Measurements from ENCODE around the gene ASPSCR1. TPM values are rescaled to one million over a fixed set of nuclear protein-coding genes. Genes with fewer than 3 reads are reported as not detected.

The ASPSCR1 gene
- total and polyA plus RNA-seq, 10 donors = 20.2 to 58.8 (median 33.5) TPM

DNA sequence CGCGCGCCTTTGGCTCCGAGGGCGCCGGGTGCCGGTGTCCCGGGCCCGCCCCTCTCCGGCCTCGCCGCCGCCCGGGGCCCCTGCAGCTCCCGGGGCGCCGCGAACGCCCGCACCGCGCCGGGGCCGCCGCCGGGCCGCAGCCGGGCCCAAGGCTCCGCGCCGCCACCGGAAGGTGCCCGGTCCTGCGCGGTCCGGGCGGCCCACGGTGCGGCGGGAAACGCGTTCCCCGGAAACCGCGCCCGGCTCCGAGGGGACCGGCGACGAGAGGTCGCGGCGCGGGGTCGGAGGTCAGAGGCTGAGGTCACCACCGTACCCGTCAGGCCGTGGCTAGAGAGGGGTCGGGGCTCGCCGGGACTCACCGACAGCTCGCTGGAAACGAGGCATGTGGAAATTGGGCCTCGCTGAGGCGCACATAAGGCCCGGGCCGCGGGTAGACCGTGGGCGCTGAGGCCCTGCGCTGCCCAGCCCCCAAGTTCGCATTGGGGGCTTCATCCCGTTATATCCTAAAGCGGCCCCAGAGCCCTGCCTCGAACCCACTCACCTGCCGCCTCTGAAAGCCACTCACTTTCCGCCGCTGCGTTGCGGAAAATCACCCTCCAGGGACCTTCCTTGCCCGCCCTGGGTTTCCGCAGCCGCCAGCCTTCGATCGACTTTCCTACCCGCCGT lies 88.3 kb downstream of the ASPSCR1 start, which contains the start of gene DUS1L:
Gene DUS1L, minus strand, starts transcription at position 167 of the 666 bp plus-strand sequence. CDS start 745 bp downstream, outside the sequence.
- H3K9me3 ChIP-seq = no peaks in the 10 kb centered on the region
- TF ChIP-seq POLR2A (IDR thresholded peaks at IDR 0.05) (peak in 1 of 3 donors; percentile 98), POLR2AphosphoS5 (IDR thresholded peaks at IDR 0.05) (peak; percentile 84 to 91 (median 85))
- TF ChIP-seq, protein P1, sequence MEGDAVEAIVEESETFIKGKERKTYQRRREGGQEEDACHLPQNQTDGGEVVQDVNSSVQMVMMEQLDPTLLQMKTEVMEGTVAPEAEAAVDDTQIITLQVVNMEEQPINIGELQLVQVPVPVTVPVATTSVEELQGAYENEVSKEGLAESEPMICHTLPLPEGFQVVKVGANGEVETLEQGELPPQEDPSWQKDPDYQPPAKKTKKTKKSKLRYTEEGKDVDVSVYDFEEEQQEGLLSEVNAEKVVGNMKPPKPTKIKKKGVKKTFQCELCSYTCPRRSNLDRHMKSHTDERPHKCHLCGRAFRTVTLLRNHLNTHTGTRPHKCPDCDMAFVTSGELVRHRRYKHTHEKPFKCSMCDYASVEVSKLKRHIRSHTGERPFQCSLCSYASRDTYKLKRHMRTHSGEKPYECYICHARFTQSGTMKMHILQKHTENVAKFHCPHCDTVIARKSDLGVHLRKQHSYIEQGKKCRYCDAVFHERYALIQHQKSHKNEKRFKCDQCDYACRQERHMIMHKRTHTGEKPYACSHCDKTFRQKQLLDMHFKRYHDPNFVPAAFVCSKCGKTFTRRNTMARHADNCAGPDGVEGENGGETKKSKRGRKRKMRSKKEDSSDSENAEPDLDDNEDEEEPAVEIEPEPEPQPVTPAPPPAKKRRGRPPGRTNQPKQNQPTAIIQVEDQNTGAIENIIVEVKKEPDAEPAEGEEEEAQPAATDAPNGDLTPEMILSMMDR (IDR thresholded peaks at IDR 0.05 in 8 of 11, conservative IDR thresholded peaks at IDR 0.05 in 3 of 11) = no peak
- peak within 1 kb of the TSS; percentile 73 to 96 (median 91) for H3K4me3 ChIP-seq
- H3K36me3 ChIP-seq = peaks cover 0 to 34% (median 26%) of the 10 kb centered on the region in 6 donors
- peak; percentile 91 for DNase-seq
- 10 to 35% (median 10%) methylated on average over 24 to 88 of the region's 88 CpGs for WGBS, 5 donors
- H3K27ac ChIP-seq = peak within 1 kb of the TSS; percentile 84 to 94 (median 90)
- peaks cover 17 to 47% (median 34%) of the 10 kb centered on the region in 6 donors for H3K4me1 ChIP-seq
- H3K27me3 ChIP-seq (replicated peaks in 1 of 7) = no peaks in the 10 kb centered on the region
- intact Hi-C loops (cut with DNase I; ENCODE audit: low total_unique reads) = no loop called here

Other genes starting within 250 kb of the ASPSCR1 start
- under 1 TPM in 1 of 7 donors, not detected in 6; 0.37 TPM for gene GCGR, start 173.5 kb upstream of the ASPSCR1 start, total RNA-seq
- gene GCGR, start 173.5 kb upstream of the ASPSCR1 start, polyA plus RNA-seq = under 1 TPM; 0.06 to 0.15 (median 0.13) TPM
- gene MCRIP1, start 144.3 kb upstream of the ASPSCR1 start, total RNA-seq = 10 to 100 TPM; 47.5 to 71.3 (median 52.6) TPM
- gene MCRIP1, start 144.3 kb upstream of the ASPSCR1 start, polyA plus RNA-seq = 100 to 1,000 TPM in 2 of 3 donors, 10 to 100 TPM in 1; 75.9 to 182 (median 111) TPM
- gene PPP1R27, start 142.6 kb upstream of the ASPSCR1 start, total RNA-seq = not detected
- under 1 TPM in 2 of 3 donors, not detected in 1; 0.09 to 0.39 TPM for gene PPP1R27, start 142.6 kb upstream of the ASPSCR1 start, polyA plus RNA-seq
- 1,000 to 10,000 TPM in 3 of 7 donors, 100 to 1,000 TPM in 4; 561 to 1,208 (median 823) TPM for gene P4HB, start 117.1 kb upstream of the ASPSCR1 start, total RNA-seq
- 100 to 1,000 TPM; 161 to 366 (median 188) TPM for gene P4HB, start 117.1 kb upstream of the ASPSCR1 start, polyA plus RNA-seq
- 100 to 1,000 TPM; 155 to 392 (median 293) TPM for gene ARHGDIA, start 106.3 kb upstream of the ASPSCR1 start, total RNA-seq
- gene ARHGDIA, start 106.3 kb upstream of the ASPSCR1 start, polyA plus RNA-seq = 100 to 1,000 TPM; 131 to 261 (median 137) TPM
- gene ALYREF, start 86.0 kb upstream of the ASPSCR1 start, total RNA-seq = 10 to 100 TPM; 31.5 to 70.0 (median 50.7) TPM
- 10 to 100 TPM; 23.6 to 56.6 (median 45.7) TPM for gene ALYREF, start 86.0 kb upstream of the ASPSCR1 start, polyA plus RNA-seq
- gene ANAPC11, start 85.9 kb upstream of the ASPSCR1 start, total RNA-seq = 10 to 100 TPM; 52.9 to 99.4 (median 54.9) TPM
- gene ANAPC11, start 85.9 kb upstream of the ASPSCR1 start, polyA plus RNA-seq = 100 to 1,000 TPM; 113 to 184 (median 179) TPM
- gene NPB, start 75.4 kb upstream of the ASPSCR1 start, total RNA-seq = 1 to 10 TPM in 3 of 7 donors, under 1 TPM in 3, not detected in 1; 0.23 to 2.9 (median 0.74) TPM
- gene NPB, start 75.4 kb upstream of the ASPSCR1 start, polyA plus RNA-seq = 1 to 10 TPM; 2.2 to 4.8 (median 3.0) TPM
- gene PCYT2, start 66.2 kb upstream of the ASPSCR1 start, total RNA-seq = 10 to 100 TPM; 12.5 to 25.5 (median 14.6) TPM
- 10 to 100 TPM; 16.1 to 22.7 (median 19.4) TPM for gene PCYT2, start 66.2 kb upstream of the ASPSCR1 start, polyA plus RNA-seq
- gene SIRT7, start 59.5 kb upstream of the ASPSCR1 start, total RNA-seq = 10 to 100 TPM; 34.5 to 53.1 (median 37.5) TPM
- 10 to 100 TPM; 28.5 to 54.5 (median 54.2) TPM for gene SIRT7, start 59.5 kb upstream of the ASPSCR1 start, polyA plus RNA-seq
- gene MAFG, start 49.9 kb upstream of the ASPSCR1 start, total RNA-seq = 10 to 100 TPM; 22.3 to 41.4 (median 24.2) TPM
- 10 to 100 TPM in 1 of 3 donors, 1 to 10 TPM in 2; 3.2 to 14.2 (median 3.7) TPM for gene MAFG, start 49.9 kb upstream of the ASPSCR1 start, polyA plus RNA-seq
- gene PYCR1, start 40.3 kb upstream of the ASPSCR1 start, total RNA-seq = 10 to 100 TPM in 1 of 7 donors, 1 to 10 TPM in 6; 3.4 to 10.8 (median 5.5) TPM
- gene PYCR1, start 40.3 kb upstream of the ASPSCR1 start, polyA plus RNA-seq = 1 to 10 TPM; 1.7 to 6.4 (median 5.0) TPM
- gene MYADML2, start 30.4 kb upstream of the ASPSCR1 start, total RNA-seq = not detected
- not detected for gene MYADML2, start 30.4 kb upstream of the ASPSCR1 start, polyA plus RNA-seq
- under 1 TPM in 2 of 7 donors, not detected in 5; 0.28 to 0.85 TPM for gene NOTUM, start 16.4 kb upstream of the ASPSCR1 start, total RNA-seq
- gene NOTUM, start 16.4 kb upstream of the ASPSCR1 start, polyA plus RNA-seq = under 1 TPM; 0.03 to 0.11 (median 0.06) TPM
- 10 to 100 TPM; 25.4 to 36.0 (median 29.8) TPM for gene CENPX, start 45.2 kb downstream of the ASPSCR1 start, total RNA-seq
- 10 to 100 TPM; 69.4 to 91.8 (median 79.0) TPM for gene CENPX, start 45.2 kb downstream of the ASPSCR1 start, polyA plus RNA-seq
- gene LRRC45, start 45.7 kb downstream of the ASPSCR1 start, total RNA-seq = 10 to 100 TPM in 6 of 7 donors, 1 to 10 TPM in 1; 7.5 to 13.7 (median 11.5) TPM
- 10 to 100 TPM; 13.6 to 23.4 (median 20.0) TPM for gene LRRC45, start 45.7 kb downstream of the ASPSCR1 start, polyA plus RNA-seq
- 1 to 10 TPM in 2 of 7 donors, under 1 TPM in 3, not detected in 2; 0.60 to 1.4 (median 0.66) TPM for gene RAC3, start 54.0 kb downstream of the ASPSCR1 start, total RNA-seq
- 1 to 10 TPM; 1.0 to 3.4 (median 2.0) TPM for gene RAC3, start 54.0 kb downstream of the ASPSCR1 start, polyA plus RNA-seq
- gene DCXR, start 60.1 kb downstream of the ASPSCR1 start, total RNA-seq = 10 to 100 TPM; 44.2 to 82.5 (median 54.9) TPM
- 10 to 100 TPM; 74.8 to 88.0 (median 87.6) TPM for gene DCXR, start 60.1 kb downstream of the ASPSCR1 start, polyA plus RNA-seq
- 10 to 100 TPM; 21.4 to 36.3 (median 26.0) TPM for gene RFNG, start 74.2 kb downstream of the ASPSCR1 start, total RNA-seq
- 10 to 100 TPM; 24.5 to 42.3 (median 41.5) TPM for gene RFNG, start 74.2 kb downstream of the ASPSCR1 start, polyA plus RNA-seq
- 10 to 100 TPM; 61.5 to 77.2 (median 66.5) TPM for gene GPS1, start 74.3 kb downstream of the ASPSCR1 start, total RNA-seq
- gene GPS1, start 74.3 kb downstream of the ASPSCR1 start, polyA plus RNA-seq = 100 to 1,000 TPM in 1 of 3 donors, 10 to 100 TPM in 2; 69.5 to 109 (median 95.4) TPM
- 100 to 1,000 TPM in 3 of 7 donors, 10 to 100 TPM in 4; 76.4 to 114 (median 87.9) TPM for gene DUS1L, start 88.2 kb downstream of the ASPSCR1 start, total RNA-seq
- 100 to 1,000 TPM; 130 to 174 (median 173) TPM for gene DUS1L, start 88.2 kb downstream of the ASPSCR1 start, polyA plus RNA-seq
- 10 to 100 TPM; 20.6 to 45.2 (median 22.3) TPM for gene FASN, start 120.6 kb downstream of the ASPSCR1 start, total RNA-seq
- gene FASN, start 120.6 kb downstream of the ASPSCR1 start, polyA plus RNA-seq = 10 to 100 TPM in 1 of 3 donors, 1 to 10 TPM in 2; 9.3 to 14.7 (median 9.3) TPM
- gene CCDC57, start 235.2 kb downstream of the ASPSCR1 start, total RNA-seq = 10 to 100 TPM; 28.8 to 59.6 (median 43.6) TPM
- gene CCDC57, start 235.2 kb downstream of the ASPSCR1 start, polyA plus RNA-seq = 100 to 1,000 TPM in 1 of 3 donors, 10 to 100 TPM in 2; 82.4 to 164 (median 83.0) TPM

Data from spleen (tissue), 11 donors.